ENCODE data around the gene TTLL10. TPM values are rescaled to one million over a fixed set of nuclear protein-coding genes. Genes with fewer than 3 reads are reported as not detected.

Gene TTLL10
- total RNA-seq, 2 donors from 2014 or later: not detected

- Mint-ChIP-seq H3K36me3 (no peaks in the 10 kb centered on the region), H3K27ac (no peak overlapping the region), H3K9me3 (no peaks in the 10 kb centered on the region)
- ATAC-seq: no peak
- no peak for DNase-seq (ENCODE audit: low spot score in 2 of 2)
Measured at GRCh38 chr1:1247341-1247913, 73.7 kb downstream of the TTLL10 start.

Other genes starting within 250 kb of the TTLL10 start
- gene SAMD11, start 250.0 kb upstream of the TTLL10 start, total RNA-seq: not detected
- gene NOC2L, start 214.6 kb upstream of the TTLL10 start, total RNA-seq: 100 to 1,000 TPM in 1 of 2 donors, 10 to 100 TPM in 1; 66.3 to 112 TPM
- gene KLHL17, start 213.3 kb upstream of the TTLL10 start, total RNA-seq: 10 to 100 TPM; 19.9 to 26.1 TPM
- 1 to 10 TPM; 1.9 to 5.0 TPM for gene PLEKHN1, start 207.4 kb upstream of the TTLL10 start, total RNA-seq
- gene PERM1, start 191.8 kb upstream of the TTLL10 start, total RNA-seq: not detected
- 1 to 10 TPM; 3.2 to 4.4 TPM for gene HES4, start 173.8 kb upstream of the TTLL10 start, total RNA-seq
- gene ISG15, start 160.4 kb upstream of the TTLL10 start, total RNA-seq: 10 to 100 TPM; 91.6 to 97.5 TPM
- 10 to 100 TPM; 44.5 to 79.9 TPM for gene AGRN, start 153.8 kb upstream of the TTLL10 start, total RNA-seq
- not detected for gene RNF223, start 99.6 kb upstream of the TTLL10 start, total RNA-seq
- 10 to 100 TPM; 20.7 to 21.2 TPM for gene C1orf159, start 57.8 kb upstream of the TTLL10 start, total RNA-seq
- gene TNFRSF18, start 32.7 kb downstream of the TTLL10 start, total RNA-seq: 100 to 1,000 TPM in 1 of 2 donors, 10 to 100 TPM in 1; 43.6 to 250 TPM
- gene TNFRSF4, start 40.3 kb downstream of the TTLL10 start, total RNA-seq: 100 to 1,000 TPM; 166 to 176 TPM
- gene SDF4, start 58.1 kb downstream of the TTLL10 start, total RNA-seq: 100 to 1,000 TPM in 1 of 2 donors, 10 to 100 TPM in 1; 68.4 to 144 TPM
- 10 to 100 TPM in 1 of 2 donors, 1 to 10 TPM in 1; 9.0 to 12.5 TPM for gene B3GALT6, start 58.4 kb downstream of the TTLL10 start, total RNA-seq
- gene C1QTNF12, start 72.8 kb downstream of the TTLL10 start, total RNA-seq: 10 to 100 TPM in 1 of 2 donors, 1 to 10 TPM in 1; 4.0 to 17.7 TPM
- gene UBE2J2, start 100.0 kb downstream of the TTLL10 start, total RNA-seq: 10 to 100 TPM; 59.4 to 80.5 TPM
- gene SCNN1D, start 106.6 kb downstream of the TTLL10 start, total RNA-seq: 10 to 100 TPM in 1 of 2 donors, 1 to 10 TPM in 1; 3.2 to 11.7 TPM
- gene ACAP3, start 134.1 kb downstream of the TTLL10 start, total RNA-seq: 10 to 100 TPM; 38.3 to 52.4 TPM
- gene PUSL1, start 134.7 kb downstream of the TTLL10 start, total RNA-seq: 10 to 100 TPM; 15.1 to 39.5 TPM
- gene INTS11, start 150.8 kb downstream of the TTLL10 start, total RNA-seq: 100 to 1,000 TPM; 119 to 142 TPM
- 10 to 100 TPM in 1 of 2 donors, 1 to 10 TPM in 1; 9.8 to 12.2 TPM for gene CPTP, start 150.9 kb downstream of the TTLL10 start, total RNA-seq
- gene TAS1R3, start 157.4 kb downstream of the TTLL10 start, total RNA-seq: under 1 TPM; 0.32 to 0.43 TPM
- gene DVL1, start 175.5 kb downstream of the TTLL10 start, total RNA-seq: 10 to 100 TPM; 41.9 to 44.8 TPM
- under 1 TPM in 1 of 2 donors, not detected in 1; 0.66 TPM for gene MXRA8, start 184.7 kb downstream of the TTLL10 start, total RNA-seq
- gene AURKAIP1, start 201.3 kb downstream of the TTLL10 start, total RNA-seq: 100 to 1,000 TPM; 115 to 122 TPM
- 100 to 1,000 TPM; 108 to 174 TPM for gene CCNL2, start 225.5 kb downstream of the TTLL10 start, total RNA-seq
- gene MRPL20, start 233.4 kb downstream of the TTLL10 start, total RNA-seq: 100 to 1,000 TPM in 1 of 2 donors, 10 to 100 TPM in 1; 82.9 to 115 TPM
- under 1 TPM in 1 of 2 donors, not detected in 1; 0.29 TPM for gene ANKRD65, start 247.4 kb downstream of the TTLL10 start, total RNA-seq